Psoas muscle (tissue), 8 donors: ENCODE results near the gene LMNTD2. TPM values are rescaled to one million over a fixed set of nuclear protein-coding genes. Genes with fewer than 3 reads are reported as not detected.

Experiments
- ATAC-seq, 4 donors: fragments of 200-7000 bp; cut with Tn5 transposase; one replicate each; pipeline ENCODE4 v1.9.1; 2020; ENCODE audit warnings: moderate library complexity in 3 of 4, mild to moderate bottlenecking in 2 of 4
- DNase-seq, 2 donors: peaks; one replicate each; pipeline ENCODE4 v3.0.0-alpha.2; 2020
- H3K27ac ChIP-seq: fragments of 200-600 bp; one replicate; pipeline ENCODE4 v1.8.0; 2022
- H3K27me3 ChIP-seq, 3 donors: fragments of 200-600 bp in 1 of 3; one replicate each; pipeline versions ENCODE4 v1.6.1 to v1.8.0; 2013 to 2022; ENCODE audit warnings: low read length in 2 of 3, mild to moderate bottlenecking in 2 of 3, moderate library complexity in 1 of 3; ENCODE audit not compliant: insufficient read depth in 3 of 3
- H3K36me3 ChIP-seq, 2 donors: fragments of 200-600 bp in 1 of 2; one replicate each; pipeline versions ENCODE4 v1.6.1 to v1.8.0; 2013 to 2022; ENCODE audit warnings: low read depth in 1 of 2, mild to moderate bottlenecking in 1 of 2, moderate library complexity in 1 of 2; ENCODE audit not compliant: insufficient read depth in 1 of 2
- H3K4me1 ChIP-seq: fragments of 200-600 bp; one replicate; pipeline ENCODE4 v1.8.0; 2022
- H3K4me3 ChIP-seq: fragments of 200-600 bp; one replicate; pipeline ENCODE4 v1.8.0; 2022; ENCODE audit warnings: mild to moderate bottlenecking
- H3K9me3 ChIP-seq: fragments of 200-600 bp; one replicate; pipeline ENCODE4 v1.8.0; 2022
- WGBS, 3 donors: extraction: QIAGEN DNeasy Blood & Tissue Kit; methylation state at CpG; one replicate each; pipeline versions ENCODE4 v1.1.6 to v1.1.7; 2013; 5-methylcytosine and 5-hydroxymethylcytosine counted together
- intact Hi-C, 2 donors: fragments of 100-400 bp; cut with DNase I; formaldehyde crosslinking; loops; one replicate each; pipeline versions ENCODE4 v1.11.0 to v1.14.2; 2022
- polyA plus RNA-seq, 3 donors: library from polyadenylated mRNA; stranded (reverse); fragments of 200-250 nt; gene quantifications; one replicate each; pipeline ENCODE4 v1.2.3, GENCODE V29; 2013
- total RNA-seq, 4 donors: library from RNA; stranded (reverse); fragmentation: NEBNext Ultra II Directional in 2 of 4; extraction: Animal tissue kit (Norgen Biotek cat#: 25700) in 2 of 4; gene quantifications; one replicate each; pipeline versions ENCODE4 v1.2.1 to v1.2.4, GENCODE V29; 2021 to 2023
- TF ChIP-seq, protein P1 (sequence below): fragments of 200-600 bp; IDR thresholded peaks from one replicate; pipeline ENCODE4 v1.8.0; 2022; ENCODE audit warnings: antibody characterized with exemption
- donor health status: healthy with polysubstance abuse.
- donor health status: DM: no; HTN: no; CAD: no; lungs with moderate emphysema.
- donor health status: Bipolar disorder and iron deficiency.
- donor health status: healthy.
- donor health status: DM: yes; HTN: yes; CAD: no.
- donor health status: DM: no; HTN: no; CAD: no.
- donor health status: DM: no; HTN: no; CAD: no.
- donor health status: DM: yes; HTN: yes; CAD: no.

LMNTD2 gene
- total and polyA plus RNA-seq, 7 donors, result 0.04 to 0.27 (median 0.12) TPM; not detected in 2

DNA sequence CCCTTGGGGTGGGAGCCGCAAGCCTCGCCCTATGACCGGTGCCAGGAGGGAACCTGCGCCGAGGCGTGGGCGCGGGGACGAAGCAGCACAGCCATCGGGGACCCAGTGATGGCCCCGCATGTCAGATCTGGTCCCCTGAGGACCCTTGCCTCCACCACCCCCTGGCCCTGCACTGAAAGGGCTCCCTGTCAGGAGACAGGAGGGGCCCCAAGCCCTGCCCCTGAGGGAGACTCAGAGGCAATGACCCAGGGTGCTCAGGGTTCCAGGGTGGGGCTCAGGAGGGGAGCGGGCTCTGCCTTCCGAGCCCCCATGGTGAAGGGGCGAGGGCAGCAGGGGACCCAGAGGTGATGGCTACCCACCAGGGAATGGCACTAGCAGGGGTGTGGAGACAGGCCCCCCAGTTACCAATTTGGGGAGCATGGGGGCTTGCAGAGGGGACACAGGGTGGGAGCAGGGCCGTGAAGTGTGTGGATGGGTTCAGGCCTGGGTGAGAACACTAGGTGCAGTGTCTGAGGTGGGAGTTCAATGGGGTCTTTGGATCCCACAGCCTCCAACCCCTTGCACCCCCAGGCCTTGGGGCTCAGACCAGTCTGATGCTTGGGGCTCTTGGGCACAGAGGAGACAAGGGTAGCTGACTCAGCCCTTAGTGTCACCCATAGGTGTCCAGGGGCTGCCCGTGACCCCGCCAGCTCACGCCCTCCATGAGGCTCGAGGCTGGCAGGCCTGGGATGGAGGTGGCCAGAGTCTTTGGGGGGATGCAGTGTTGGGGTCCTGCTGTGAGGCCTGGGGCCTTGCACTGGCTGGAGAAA, 22.7 kb downstream of the LMNTD2 start:
- TF ChIP-seq, protein P1, sequence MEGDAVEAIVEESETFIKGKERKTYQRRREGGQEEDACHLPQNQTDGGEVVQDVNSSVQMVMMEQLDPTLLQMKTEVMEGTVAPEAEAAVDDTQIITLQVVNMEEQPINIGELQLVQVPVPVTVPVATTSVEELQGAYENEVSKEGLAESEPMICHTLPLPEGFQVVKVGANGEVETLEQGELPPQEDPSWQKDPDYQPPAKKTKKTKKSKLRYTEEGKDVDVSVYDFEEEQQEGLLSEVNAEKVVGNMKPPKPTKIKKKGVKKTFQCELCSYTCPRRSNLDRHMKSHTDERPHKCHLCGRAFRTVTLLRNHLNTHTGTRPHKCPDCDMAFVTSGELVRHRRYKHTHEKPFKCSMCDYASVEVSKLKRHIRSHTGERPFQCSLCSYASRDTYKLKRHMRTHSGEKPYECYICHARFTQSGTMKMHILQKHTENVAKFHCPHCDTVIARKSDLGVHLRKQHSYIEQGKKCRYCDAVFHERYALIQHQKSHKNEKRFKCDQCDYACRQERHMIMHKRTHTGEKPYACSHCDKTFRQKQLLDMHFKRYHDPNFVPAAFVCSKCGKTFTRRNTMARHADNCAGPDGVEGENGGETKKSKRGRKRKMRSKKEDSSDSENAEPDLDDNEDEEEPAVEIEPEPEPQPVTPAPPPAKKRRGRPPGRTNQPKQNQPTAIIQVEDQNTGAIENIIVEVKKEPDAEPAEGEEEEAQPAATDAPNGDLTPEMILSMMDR, result no peak
- intact Hi-C loops, result no loop called here
- Histone ChIP-seq H3K36me3 (peaks cover 0 to 11% of the 10 kb centered on the region in 2 donors), H3K4me3 (peak overlapping the region; percentile 81), H3K27me3 (peaks cover 0 to 16% (median 0%) of the 10 kb centered on the region in 3 donors), H3K4me1 (peaks cover 27% of the 10 kb centered on the region), H3K27ac (no peak overlapping the region), H3K9me3 (no peaks in the 10 kb centered on the region)
- ATAC-seq (no peak), DNase-seq (peak in 1 of 2 donors; percentile 50)
- WGBS, 3 donors, result 44 to 55% (median 53%) methylated on average over 19 of the region's 19 CpGs

DNA sequence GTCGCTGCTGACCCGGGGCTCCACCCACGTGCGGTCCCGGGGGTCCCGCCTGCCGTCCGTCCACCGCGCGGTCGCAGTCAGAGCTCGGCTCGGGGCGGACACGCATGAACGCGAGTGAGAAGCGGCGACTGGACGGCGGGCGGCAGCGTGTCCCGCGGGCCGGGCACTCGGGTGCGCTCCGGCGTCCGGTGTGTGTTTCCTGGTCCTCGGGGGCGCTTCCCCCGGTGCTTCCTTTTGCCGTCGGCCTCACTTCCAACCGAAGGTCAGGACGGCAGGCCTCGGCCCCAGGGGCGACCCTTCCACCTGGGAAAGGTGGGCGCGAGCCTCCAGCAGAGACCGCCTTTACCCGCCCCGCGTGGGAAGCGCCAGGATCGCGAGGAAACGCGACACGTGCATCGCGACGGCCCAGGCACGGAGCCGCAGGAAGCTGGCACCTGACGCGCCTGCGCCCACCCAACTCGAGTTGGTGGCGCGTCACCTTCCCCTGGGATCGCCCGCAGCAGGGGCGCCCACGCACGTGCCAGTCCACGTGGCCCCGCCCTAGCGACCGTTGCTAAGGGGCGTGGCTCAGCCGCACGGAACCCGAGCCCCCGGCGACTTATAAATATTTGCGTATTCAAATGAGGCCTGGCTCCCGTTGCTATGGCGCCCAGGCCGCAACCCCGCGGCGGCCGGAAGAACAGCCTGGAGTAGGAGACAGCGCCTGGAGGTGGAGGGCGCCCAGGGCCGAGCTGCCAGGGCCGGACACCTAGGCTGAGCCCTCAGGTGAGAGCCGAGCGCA, 23.5 kb downstream of the LMNTD2 start, which contains the start of gene LRRC56:
Gene LRRC56, plus strand, starts transcription at position 687 of the 781 bp plus-strand sequence. CDS start 3,158 bp downstream, outside the sequence.
- peak; percentile 76 to 87 for DNase-seq
- ATAC-seq, result peak; percentile 5 to 25 (median 21)
- intact Hi-C loops, result no loop called here
- Histone ChIP-seq H3K27me3 (peaks cover 0 to 16% (median 0%) of the 10 kb centered on the region in 3 donors), H3K36me3 (peaks cover 0 to 19% of the 10 kb centered on the region in 2 donors), H3K4me1 (peaks cover 30% of the 10 kb centered on the region), H3K9me3 (no peaks in the 10 kb centered on the region), H3K4me3 (peak within 1 kb of the TSS; percentile 81), H3K27ac (peak within 1 kb of the TSS; percentile 19)
- TF ChIP-seq, protein P1, result no peak
- WGBS, 3 donors, result 2 to 4% (median 4%) methylated on average over 75 to 93 of the region's 93 CpGs

DNA sequence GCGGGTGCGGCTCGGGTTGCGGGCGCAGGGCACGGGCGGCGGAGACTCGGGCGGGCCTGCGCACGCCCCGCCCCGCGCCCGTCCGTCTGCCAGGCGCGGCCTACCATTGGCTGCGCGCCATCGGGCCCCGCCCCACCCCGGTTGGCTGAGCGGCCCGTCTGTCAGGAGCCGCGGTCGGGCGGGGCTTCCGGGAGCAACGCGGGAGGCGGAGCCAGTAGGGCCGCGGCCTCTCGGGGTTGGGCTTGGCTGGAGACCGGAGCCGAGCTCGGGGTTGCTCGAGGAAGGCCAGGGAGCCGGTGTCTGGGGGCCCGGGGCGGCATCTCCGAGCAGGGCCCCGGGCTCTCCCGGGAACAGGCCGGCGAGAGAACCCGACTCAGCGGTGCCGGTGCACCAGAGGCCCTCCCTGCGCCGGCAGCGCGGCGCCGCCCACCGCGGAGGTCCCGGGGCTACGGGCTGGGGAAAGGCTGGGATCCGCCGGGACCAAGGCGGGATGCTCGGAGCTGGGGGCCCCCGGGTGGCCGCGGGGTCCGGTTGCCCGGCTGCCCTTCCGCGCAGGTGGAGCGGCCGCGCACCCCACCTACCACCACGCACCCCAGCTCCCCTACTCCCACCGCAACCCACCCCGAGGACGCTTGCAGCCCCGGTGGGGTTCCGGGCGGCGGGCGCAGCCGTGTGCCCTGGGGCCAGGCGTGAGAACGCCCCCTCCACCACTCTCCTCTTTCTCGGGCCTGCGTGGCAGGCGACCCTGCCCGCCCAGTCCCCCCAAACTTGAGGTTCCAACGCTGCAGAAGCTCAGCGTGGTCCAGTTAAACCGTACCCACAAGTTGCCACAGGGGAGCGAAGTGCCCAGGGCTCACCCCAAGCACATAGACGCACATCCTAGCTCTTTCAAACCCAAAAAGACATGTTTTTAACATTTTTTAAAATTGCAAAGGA, 24.8 kb downstream of the LMNTD2 start, which contains the start of gene HRAS:
Gene HRAS, minus strand, starts transcription at position 58 of the 936 bp plus-strand sequence.
- 2 to 7% (median 6%) methylated on average over 41 to 97 of the region's 97 CpGs for WGBS, 3 donors
- H3K4me1 ChIP-seq, result peaks cover 30% of the 10 kb centered on the region

More for the DNA sequence above, 24.8 kb downstream of the LMNTD2 start, which contains the start of gene HRAS:
- Histone ChIP-seq H3K27ac (peak within 1 kb of the TSS; percentile 90), H3K9me3 (no peaks in the 10 kb centered on the region), H3K27me3 (peaks cover 0 to 16% (median 0%) of the 10 kb centered on the region in 3 donors), H3K4me3 (peak within 1 kb of the TSS; percentile 81), H3K36me3 (peaks cover 0 to 29% of the 10 kb centered on the region in 2 donors)
- peak; percentile 85 to 93 (median 91) for ATAC-seq
- intact Hi-C loops, result no loop called here
- TF ChIP-seq, protein P1, result no peak
- peak; percentile 94 to 97 for DNase-seq
